ENCODE results near the gene GNB1L. TPM values are rescaled to one million over a fixed set of nuclear protein-coding genes. Genes with fewer than 3 reads are reported as not detected.

The GNB1L gene
- polyA plus RNA-seq, 1 donor from 2014 or later: 15.3 TPM

DNA sequence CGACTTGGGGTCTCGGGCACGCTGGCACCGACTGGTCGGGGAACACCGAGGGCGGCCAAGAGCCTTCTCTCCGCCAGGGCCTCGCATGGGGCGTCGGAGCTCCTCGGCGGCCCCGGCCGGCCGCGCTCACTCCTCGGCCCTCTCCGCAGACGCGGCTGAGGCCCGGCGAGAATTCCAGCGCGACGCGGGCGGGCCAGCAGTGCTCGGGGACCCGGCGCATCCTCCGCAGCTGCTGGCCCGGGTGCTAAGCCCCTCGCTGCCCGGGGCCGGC, 88.5 kb downstream of the GNB1L start:
- Mint-ChIP-seq H3K27ac (no peak overlapping the region), H3K4me3 (no peak overlapping the region), H3K27me3 (peaks cover 59% of the 10 kb centered on the region), H3K36me3 (no peaks in the 10 kb centered on the region), H3K4me1 (peaks cover 5 to 12% (median 7%) of the 10 kb centered on the region in 3 donors), H3K9me3 (peaks cover 0 to 5% (median 0%) of the 10 kb centered on the region in 3 donors)

DNA sequence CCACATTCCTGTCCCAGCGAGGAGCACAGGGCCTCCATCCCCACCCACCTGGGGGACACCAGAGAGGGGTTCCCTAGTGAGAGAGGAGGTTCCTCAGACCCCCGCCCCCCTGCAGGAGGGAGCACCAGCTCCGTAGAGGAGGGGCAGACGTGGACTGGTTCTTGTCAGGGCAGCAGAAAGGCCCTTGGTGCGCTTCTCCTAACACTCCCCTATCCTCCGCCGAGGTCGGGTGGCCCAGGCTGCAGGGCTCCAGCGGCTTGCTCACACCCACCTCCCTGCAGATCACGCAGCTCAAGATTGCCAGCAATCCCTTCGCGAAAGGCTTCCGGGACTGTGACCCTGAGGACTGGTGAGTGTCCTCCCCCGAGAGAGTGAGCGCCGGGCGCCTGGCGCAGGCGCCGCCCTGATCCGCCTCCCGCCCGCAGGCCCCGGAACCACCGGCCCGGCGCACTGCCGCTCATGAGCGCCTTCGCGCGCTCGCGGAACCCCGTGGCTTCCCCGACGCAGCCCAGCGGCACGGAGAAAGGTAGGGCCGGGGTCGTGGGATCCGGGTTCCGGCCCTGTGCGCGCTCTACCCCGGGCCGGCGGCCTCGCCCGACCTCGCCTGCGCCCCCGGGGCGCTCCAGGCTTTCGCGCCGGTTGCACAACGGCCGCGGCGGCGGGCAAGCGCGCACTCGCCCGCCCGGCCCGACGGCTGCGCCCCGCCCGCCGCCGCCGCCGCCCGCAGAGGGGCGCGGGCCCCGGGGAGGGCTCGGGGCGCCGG, 89.0 kb downstream of the GNB1L start:
- Mint-ChIP-seq H3K27me3 (peaks cover 59% of the 10 kb centered on the region), H3K27ac (no peak overlapping the region), H3K36me3 (no peaks in the 10 kb centered on the region), H3K9me3 (peaks cover 0 to 5% (median 0%) of the 10 kb centered on the region in 3 donors), H3K4me1 (peaks cover 5 to 12% (median 7%) of the 10 kb centered on the region in 3 donors), H3K4me3 (peak overlapping the region; percentile 62 to 70 (median 66))

DNA sequence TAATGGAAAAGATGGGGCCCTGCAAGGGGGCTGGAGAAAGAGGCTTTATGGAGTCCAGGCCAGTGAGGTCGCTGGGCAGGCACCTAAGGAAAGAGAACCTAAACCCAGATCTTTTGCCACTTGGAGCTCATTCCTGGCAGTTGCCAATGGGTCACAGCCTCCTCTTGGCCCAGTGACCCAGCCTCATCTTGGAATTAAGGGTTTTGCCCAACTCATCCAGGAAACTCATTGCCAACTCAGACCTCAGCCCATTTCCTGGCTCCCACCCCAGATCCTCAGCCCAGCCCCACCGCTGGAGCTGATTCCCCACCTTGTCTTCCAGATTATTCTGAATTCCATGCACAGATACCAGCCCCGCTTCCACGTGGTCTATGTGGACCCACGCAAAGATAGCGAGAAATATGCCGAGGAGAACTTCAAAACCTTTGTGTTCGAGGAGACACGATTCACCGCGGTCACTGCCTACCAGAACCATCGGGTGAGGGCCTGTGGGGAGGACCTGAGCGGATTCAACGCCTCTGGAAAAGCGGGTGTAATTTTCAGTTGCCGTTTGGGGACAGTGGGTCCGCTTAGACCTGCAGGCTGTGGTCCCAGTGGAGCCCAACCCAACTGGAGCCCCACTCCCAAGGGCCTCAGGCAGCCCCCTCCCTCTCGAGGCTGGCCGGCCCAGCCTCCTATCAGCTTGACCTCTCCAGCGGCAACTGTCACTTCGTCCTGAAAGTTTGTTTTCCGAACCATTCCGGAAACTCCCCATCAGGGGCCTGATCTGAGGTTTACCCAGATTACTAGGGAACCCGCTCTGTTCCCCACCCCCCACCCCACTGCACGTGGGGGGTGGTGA, 89.8 kb downstream of the GNB1L start:
- Mint-ChIP-seq H3K27me3 (peaks cover 55% of the 10 kb centered on the region), H3K27ac (peak overlapping the region in 2 of 3 donors; percentile 24 to 82), H3K9me3 (peaks cover 0 to 5% (median 0%) of the 10 kb centered on the region in 3 donors), H3K4me3 (peak overlapping the region; percentile 16 to 87 (median 68)), H3K4me1 (peaks cover 8 to 17% (median 9%) of the 10 kb centered on the region in 3 donors), H3K36me3 (no peaks in the 10 kb centered on the region)

DNA sequence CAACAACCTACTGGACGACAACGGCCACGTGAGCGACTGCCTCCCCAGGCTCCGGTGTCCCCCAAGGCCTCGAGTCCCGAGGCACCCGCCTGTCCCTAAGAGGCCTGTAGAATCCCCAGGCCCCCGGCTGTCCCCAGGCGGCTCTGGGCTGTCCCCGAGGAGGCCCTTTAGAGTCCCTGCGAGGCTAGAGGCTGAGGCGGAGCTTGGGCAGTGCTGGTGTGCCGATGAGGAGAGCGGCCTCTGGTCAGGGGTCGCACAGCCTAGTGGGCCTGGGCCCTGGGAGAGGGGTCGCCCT, 90.4 kb downstream of the GNB1L start:
- Mint-ChIP-seq H3K36me3 (no peaks in the 10 kb centered on the region), H3K9me3 (peaks cover 0 to 3% (median 0%) of the 10 kb centered on the region in 3 donors), H3K27ac (no peak overlapping the region), H3K4me3 (no peak overlapping the region), H3K4me1 (peaks cover 9 to 20% (median 14%) of the 10 kb centered on the region in 3 donors), H3K27me3 (peaks cover 54% of the 10 kb centered on the region)

DNA sequence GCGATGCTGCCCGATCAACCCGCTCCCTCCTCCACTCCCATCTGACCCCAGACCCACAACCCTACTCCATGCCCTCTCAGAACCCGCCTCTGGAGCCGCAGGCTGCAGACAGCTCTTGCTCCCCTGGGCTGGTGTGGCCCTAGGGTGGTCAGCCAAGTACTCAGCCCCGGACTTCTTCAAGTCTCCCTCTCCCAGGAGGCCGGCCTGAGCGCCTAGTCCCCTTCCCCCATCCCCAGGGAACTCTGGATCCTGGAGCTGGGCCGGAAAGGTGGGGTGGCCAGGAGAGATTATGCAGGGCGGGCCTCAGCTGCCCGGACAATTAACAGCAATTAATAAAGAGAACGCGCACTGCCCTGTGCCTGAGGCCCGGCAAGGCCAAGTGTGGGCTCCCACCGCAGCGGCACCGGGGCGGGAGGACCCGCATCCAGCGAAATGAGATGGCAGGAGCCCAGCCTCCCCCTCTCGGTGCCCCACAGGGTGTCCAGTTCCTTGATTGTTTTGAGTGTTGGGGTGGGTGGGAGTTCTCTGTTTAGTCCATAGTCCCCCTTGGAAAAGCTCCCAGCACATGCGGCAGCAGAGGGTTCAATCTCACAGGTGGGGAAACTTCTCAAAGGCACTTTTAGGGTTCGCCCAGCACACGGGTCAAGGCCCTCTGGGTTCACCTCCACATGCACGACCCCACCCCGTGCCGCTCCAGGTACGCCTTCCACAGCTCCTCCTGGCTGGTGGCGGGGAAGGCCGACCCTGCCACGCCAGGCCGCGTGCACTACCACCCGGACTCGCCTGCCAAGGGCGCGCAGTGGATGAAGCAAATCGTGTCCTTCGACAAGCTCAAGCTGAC, 91.0 kb downstream of the GNB1L start:
- Mint-ChIP-seq H3K4me1 (peaks cover 9 to 20% (median 14%) of the 10 kb centered on the region in 3 donors), H3K4me3 (no peak overlapping the region), H3K27me3 (peaks cover 50% of the 10 kb centered on the region), H3K36me3 (no peaks in the 10 kb centered on the region), H3K9me3 (peaks cover 0 to 3% (median 0%) of the 10 kb centered on the region in 3 donors), H3K27ac (peak overlapping the region in 1 of 3 donors; percentile 7)

DNA sequence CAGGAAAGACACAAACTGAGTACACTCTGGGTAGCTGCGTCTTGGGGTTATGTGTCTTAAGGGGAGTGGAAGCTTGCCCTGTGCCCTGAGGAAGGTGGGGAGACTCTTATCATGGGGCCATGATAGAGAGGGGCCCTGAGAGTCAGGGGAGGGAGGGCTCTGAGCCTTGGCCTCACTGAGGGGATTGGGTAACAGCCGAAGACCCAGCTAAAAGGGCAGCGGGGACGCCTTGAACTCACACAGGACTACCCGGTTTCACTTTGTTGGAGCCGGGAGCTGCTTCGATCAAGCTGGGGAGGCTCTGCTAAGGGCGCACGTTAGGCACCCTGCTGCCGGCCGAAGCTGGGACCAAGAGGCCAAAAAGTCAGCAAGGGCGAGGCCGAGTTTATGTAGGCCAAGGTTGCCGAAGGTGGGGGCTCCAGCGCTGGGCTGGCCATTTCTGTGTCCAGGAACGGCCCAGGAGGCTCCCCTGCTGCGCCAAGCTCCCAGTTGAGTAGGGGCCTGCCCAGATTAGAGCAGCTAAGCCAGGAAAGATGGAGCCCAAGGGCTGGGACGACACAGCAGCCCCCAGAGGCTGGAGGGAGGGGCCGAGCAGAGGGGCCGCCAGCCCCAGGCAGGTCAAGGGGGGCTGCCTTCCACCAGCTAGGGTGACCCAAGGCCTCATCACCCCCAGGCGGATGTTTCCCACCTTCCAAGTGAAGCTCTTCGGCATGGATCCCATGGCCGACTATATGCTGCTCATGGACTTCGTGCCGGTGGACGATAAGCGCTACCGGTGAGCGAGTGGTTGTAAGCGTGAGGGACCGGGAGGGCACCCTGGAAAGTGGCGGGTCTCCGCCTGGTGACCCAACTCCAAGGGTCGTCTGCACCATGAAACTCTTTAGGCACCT, 91.9 kb downstream of the GNB1L start:
- peaks cover 9 to 21% (median 14%) of the 10 kb centered on the region in 3 donors for H3K4me1 Mint-ChIP-seq
- peaks cover 46% of the 10 kb centered on the region for H3K27me3 Mint-ChIP-seq
- H3K4me3 Mint-ChIP-seq: peak overlapping the region in 3 of 4 donors; percentile 55 to 70 (median 60)

DNA sequence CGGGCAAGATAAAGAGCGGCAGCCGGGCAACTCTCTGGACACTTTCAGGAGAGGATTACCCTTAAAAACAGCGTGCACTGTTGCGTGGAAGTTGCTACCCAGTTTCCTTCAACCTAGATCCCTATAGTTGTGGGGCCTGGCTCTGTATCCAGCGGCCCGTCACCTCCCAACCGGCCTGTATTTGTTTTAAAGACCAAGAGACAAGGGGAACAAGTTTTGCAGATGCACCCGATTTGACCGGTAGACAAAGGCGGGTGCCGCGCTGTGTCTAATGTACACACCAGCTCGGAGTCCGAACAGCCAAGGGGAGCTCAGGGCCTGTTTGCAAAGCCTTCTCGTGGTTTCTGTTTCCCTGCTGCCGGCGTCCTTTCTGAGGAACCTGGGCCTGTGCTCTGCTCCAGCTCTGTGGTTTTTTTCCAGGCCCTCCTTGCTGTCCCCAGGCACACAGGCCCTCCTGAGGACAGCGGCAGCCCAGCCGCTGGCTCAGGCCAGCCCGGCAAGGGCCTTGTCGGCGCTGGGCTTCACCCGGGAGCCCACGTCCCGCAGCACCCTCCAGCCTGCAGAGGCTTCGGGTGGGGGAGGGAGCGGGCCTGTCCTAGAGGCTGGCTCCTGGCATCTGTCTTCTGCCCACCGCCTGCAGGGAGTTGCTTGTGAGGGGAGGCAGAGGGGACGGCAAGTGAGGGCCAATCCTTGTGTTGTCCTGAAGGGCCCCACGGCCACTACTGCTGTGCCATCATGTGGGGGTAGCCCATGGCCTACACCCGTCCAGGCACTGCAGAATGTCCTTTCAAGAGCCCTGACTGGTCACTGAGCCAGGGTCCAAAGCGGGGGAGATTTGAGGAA, 92.7 kb downstream of the GNB1L start:
- Mint-ChIP-seq H3K27me3 (peaks cover 47% of the 10 kb centered on the region), H3K4me3 (peak overlapping the region; percentile 63 to 90 (median 74)), H3K4me1 (peaks cover 12 to 25% (median 17%) of the 10 kb centered on the region in 3 donors), H3K27ac (peak overlapping the region in 2 of 3 donors; percentile 45 to 85), H3K9me3 (peaks cover 0 to 3% (median 0%) of the 10 kb centered on the region in 3 donors), H3K36me3 (no peaks in the 10 kb centered on the region)

More for the DNA sequence above, 91.9 kb downstream of the GNB1L start:
- H3K27ac Mint-ChIP-seq: peak overlapping the region in 1 of 3 donors; percentile 36
- H3K9me3 Mint-ChIP-seq: peaks cover 0 to 3% (median 0%) of the 10 kb centered on the region in 3 donors
- no peaks in the 10 kb centered on the region for H3K36me3 Mint-ChIP-seq

DNA sequence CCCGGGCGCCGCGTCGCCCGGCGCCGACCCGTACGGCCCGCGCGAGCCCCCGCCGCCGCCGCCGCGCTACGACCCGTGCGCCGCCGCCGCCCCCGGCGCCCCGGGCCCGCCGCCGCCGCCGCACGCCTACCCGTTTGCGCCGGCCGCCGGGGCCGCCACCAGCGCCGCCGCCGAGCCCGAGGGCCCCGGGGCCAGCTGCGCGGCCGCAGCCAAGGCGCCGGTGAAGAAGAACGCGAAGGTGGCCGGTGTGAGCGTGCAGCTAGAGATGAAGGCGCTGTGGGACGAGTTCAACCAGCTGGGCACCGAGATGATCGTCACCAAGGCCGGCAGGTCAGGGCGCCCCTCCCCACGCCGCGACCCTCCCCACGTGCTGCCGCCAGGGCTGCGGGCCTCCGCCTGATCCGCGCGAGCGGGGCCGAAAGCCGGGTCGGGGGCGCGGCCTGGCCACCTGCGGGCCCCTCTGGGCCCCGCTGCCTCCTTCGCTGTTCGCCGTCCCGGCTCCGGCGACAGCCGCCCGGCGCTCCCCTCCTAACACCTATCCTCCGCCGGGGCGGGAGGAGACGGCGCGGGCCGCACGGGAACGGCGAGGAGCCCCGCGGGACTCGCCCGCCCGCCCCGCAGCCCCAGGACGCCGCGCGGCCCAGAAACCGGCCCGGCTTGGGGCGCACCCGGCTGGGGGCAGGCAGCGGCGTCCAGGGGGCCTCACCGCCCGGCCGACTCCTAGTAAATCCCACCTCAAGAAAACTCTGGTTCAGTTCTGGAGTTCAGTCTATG, 93.5 kb downstream of the GNB1L start:
- Mint-ChIP-seq H3K4me1 (peaks cover 15 to 24% (median 19%) of the 10 kb centered on the region in 3 donors), H3K27me3 (peaks cover 50% of the 10 kb centered on the region), H3K9me3 (peaks cover 0 to 3% (median 0%) of the 10 kb centered on the region in 3 donors), H3K36me3 (no peaks in the 10 kb centered on the region), H3K4me3 (peak overlapping the region; percentile 63 to 90 (median 74)), H3K27ac (peak overlapping the region in 2 of 3 donors; percentile 45 to 85)

DNA sequence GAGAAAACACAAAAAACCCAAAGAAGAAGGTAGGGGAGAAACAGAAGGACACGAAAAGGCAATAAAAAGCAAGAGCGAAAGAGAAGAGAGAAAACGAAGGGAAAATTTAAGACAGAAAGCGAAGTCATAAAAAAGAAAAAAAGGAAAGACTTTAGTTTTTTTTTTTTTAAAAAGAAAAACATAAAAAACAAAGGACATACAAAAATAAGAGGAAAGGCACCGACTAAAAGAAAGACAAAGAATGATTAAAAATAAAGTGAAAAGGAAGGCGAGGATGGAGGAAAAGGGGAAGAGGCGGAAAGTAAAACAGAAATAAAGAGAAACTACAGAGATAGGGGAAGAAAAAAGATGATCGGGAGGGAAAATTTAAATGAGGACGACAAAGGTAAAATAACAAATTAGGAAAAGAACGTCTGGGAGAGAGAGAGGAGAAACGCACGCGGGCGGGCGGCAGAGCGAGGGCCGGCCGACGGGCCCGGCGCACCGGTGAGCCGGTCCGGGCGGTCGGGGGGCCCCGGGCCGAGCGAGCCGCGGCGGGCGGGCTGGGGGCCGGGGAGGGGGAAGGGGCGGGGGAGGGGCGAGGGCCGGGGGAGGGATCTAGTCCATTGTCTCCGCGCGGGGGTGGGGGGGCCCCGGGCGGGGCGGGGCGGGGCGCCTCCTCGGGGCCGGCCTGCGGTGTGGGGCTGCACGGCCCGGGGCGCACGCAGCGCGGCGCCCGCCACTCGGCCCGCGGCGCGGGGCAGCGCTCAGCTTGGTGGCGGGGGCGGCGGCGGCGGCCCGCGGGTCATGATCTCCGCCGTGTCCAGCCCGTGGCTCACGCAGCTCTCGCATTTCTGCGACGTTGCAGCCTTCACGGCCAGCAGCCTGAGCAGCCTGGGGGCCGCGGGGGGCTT, 94.4 kb downstream of the GNB1L start, which contains the start of gene TBX1:
TSS of gene TBX1 (plus strand) at position 721 of the 893 bp plus-strand sequence. CDS start at position 787, 66 bp downstream.
- Mint-ChIP-seq H3K27ac (peak within 1 kb of the TSS; percentile 8 to 85 (median 45)), H3K4me1 (peaks cover 18 to 24% (median 23%) of the 10 kb centered on the region in 3 donors), H3K36me3 (no peaks in the 10 kb centered on the region), H3K27me3 (peaks cover 54% of the 10 kb centered on the region), H3K4me3 (peak within 1 kb of the TSS; percentile 63 to 91 (median 82)), H3K9me3 (peaks cover 0 to 3% (median 0%) of the 10 kb centered on the region in 3 donors)

DNA sequence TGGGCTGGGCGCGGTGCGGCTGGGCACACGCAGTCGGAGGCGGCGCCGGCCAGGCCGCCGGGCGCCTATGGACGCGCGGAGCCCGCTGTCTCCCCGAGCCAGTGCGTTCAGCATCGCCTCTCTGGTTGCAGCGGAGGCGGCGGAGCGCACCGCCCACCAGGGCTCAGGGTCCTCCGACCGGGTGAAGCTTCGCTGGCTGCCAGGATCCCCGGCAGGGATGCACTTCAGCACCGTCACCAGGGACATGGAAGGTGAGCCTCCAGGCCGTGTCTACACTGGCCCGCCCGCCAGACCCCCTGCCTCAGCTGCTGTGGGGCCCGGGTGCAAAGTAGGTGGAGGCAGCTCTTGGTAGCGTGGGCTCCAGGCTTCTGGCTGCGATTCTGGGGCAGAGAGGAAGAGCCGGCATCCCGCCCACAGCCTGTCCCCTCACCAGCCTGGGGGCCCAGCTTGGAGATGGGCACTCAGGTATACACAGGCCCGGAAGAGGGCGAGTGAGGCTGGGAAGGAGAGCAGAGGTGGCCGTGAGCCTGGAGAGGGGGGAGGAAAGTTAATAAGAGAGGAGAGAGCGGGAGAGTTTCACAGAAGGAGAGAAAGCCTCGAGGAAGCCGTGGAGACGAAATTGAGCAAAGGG, 95.1 kb downstream of the GNB1L start:
- peak overlapping the region; percentile 53 to 91 (median 76) for H3K4me3 Mint-ChIP-seq
- H3K27me3 Mint-ChIP-seq: peaks cover 51% of the 10 kb centered on the region
- no peaks in the 10 kb centered on the region for H3K36me3 Mint-ChIP-seq
- H3K9me3 Mint-ChIP-seq: no peaks in the 10 kb centered on the region
- peaks cover 18 to 23% (median 20%) of the 10 kb centered on the region in 3 donors for H3K4me1 Mint-ChIP-seq
- H3K27ac Mint-ChIP-seq: peak overlapping the region in 1 of 3 donors; percentile 8

DNA sequence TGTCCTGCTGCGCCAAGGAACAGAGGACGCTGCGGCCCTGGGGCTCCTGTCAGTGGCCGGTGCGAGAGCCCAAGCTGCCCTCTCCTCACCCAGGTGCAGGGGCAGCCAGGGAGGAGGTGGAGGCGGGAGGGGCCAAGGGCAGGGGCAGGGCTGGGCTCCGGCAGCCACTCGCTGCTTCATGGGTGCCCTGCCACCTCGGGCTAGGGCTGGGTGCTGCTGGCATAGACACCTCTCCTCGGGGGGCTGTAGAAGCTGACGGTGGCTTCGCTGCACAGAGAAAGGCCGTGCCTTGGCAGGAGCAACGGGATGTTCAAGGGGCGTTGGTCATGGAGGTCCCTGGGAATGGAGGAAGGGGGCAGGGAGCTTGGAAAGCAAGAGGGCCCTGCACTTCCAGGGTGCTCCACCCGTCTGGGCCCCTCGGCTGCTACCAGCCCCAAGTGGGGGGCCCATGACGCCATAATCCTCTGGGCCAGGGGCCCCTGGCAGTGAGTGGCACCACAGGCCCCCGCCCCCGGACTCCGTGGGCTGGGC, 95.7 kb downstream of the GNB1L start:
- H3K27me3 Mint-ChIP-seq: peaks cover 56% of the 10 kb centered on the region
- H3K4me1 Mint-ChIP-seq: peaks cover 18 to 23% (median 20%) of the 10 kb centered on the region in 3 donors
- no peaks in the 10 kb centered on the region for H3K9me3 Mint-ChIP-seq
- H3K27ac Mint-ChIP-seq: no peak overlapping the region
- peak overlapping the region in 2 of 4 donors; percentile 68 to 79 for H3K4me3 Mint-ChIP-seq
- H3K36me3 Mint-ChIP-seq: no peaks in the 10 kb centered on the region
